GM19238 (cell line): ENCODE results near the gene CD38.
"Not testable (repeated sequence)": the region's sequence is repeated elsewhere in the genome, so short reads cannot be mapped to it uniquely, and the experiment has no call there.

Experiments used
- DNase-seq: peaks from one replicate; pipeline ENCODE4 v3.0.0; 2011; ENCODE audit warnings: low spot score; ENCODE audit not compliant: insufficient read length

Gene CD38

GRCh38 chr4:15778289-15779241 is at the start of gene CD38:
TSS of gene CD38 (plus strand) at chr4:15778328. CDS start at chr4:15778415, 87 bp downstream.
- DNase-seq: peak; percentile 36

DNA sequence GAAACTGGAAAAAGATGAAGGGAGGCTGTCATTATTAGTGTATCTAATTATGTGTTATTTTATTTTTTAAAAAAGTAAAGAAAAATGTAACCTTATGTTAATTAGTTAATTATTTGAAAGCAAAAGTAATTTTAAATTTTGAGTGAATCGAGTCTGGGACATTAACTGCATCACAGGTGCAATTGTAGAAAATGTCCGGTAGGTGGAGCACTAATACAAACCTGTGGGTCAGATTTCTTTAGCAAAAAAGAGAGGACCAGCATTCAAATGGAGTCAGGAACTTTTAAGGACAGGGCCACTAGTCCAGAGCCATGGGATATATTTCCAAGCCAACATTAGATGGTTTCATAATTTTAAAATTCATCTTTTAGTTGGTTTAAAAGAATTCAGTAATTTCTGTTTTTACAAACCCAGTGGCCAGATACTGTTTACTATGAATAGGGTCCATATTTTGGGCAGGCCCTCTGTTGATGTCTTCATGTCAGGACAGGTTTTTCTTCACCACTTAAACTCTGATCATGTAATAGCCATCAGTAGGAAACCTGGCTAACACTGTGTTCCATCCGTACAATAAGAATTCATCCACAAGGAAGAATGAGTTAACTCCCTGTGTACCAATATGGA is 48.1 kb upstream of the CD38 start:
- peak; percentile 23 for DNase-seq

DNA sequence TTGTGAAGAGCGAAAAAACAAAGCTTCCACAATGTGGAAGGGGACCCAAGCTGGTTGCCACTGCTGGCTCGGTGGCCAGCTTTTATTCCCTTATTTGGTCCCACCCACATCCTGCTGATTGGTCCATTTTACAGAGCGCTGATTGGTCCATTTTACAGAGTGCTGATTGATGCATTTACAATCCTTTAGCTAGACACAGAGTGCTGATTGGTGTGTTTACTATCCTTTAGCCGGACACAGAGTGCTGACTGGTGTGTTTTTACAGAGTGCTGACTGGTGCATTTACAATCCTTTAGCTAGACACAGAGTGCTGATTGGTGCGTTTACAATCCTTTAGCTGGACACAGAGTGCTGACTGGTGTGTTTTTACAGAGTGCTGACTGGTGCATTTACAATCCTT is 45.1 kb upstream of the CD38 start:
- not testable (repeated sequence) for DNase-seq

- no peak for DNase-seq
Observed at GRCh38 chr4:15735536-15735935, 42.6 kb upstream of the CD38 start.

- no peak for DNase-seq
Observed at GRCh38 chr4:15736514-15737050, 41.5 kb upstream of the CD38 start.

GRCh38 chr4:15737255-15737654 is 40.9 kb upstream of the CD38 start:
- no peak for DNase-seq

GRCh38 chr4:15738877-15739276 is 39.3 kb upstream of the CD38 start:
- no peak for DNase-seq

DNA sequence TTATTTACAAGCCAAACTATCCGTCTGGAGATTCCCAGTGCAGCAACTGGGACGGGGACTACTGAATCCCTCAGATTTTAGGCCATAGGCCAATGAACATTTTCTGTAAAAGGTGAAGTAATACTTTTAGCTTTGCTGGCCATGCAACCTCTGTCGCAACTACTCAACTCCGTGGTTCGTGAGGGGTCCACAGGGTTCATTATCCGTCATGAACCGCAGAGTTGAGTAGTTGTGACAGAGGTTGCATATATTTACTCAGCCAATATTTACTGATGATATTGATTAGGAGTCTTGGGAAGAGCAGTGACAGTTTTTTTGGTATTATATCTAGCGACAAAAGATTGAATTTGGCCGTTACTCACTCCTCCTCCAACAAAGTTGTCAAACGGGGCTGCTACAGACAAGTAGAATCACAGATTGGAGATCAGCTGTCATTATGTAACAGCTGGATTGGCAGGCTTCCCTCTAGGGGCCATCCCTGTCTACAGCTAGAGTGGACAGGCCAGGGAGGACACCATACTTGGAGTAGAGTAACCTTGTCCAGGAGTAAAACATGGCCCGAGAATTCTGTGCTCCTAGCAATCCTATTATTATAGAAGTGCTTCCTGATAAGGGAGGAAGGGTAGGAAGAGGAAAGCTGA is 37.2 kb upstream of the CD38 start:
- no peak for DNase-seq

GRCh38 chr4:15742083-15742582 is 36.0 kb upstream of the CD38 start:
- no peak for DNase-seq

GRCh38 chr4:15742637-15743036 is 35.5 kb upstream of the CD38 start:
- no peak for DNase-seq

GRCh38 chr4:15744016-15744545 is 34.0 kb upstream of the CD38 start:
- no peak for DNase-seq

GRCh38 chr4:15746110-15746509 is 32.0 kb upstream of the CD38 start:
- DNase-seq: no peak

DNA sequence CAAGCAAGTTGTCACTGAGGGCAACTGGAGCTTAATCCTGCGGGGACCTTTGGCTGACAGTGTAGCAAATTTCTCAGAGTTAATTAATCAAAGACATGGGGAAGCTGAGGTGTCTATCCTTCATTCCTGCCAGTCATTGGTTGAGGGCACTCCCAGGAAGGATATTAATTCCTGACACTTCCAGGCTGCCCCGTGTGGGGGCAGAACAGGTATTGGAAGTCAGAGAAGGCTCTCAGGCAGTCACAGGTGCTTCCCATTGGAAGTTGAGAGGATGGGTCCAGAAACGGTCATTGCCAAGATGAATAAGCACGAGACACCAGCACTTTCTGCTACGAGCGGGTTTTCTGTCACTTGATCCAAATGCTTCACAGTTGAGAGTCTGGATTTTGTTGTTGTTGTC is 29.1 kb upstream of the CD38 start:
- no peak for DNase-seq

DNA sequence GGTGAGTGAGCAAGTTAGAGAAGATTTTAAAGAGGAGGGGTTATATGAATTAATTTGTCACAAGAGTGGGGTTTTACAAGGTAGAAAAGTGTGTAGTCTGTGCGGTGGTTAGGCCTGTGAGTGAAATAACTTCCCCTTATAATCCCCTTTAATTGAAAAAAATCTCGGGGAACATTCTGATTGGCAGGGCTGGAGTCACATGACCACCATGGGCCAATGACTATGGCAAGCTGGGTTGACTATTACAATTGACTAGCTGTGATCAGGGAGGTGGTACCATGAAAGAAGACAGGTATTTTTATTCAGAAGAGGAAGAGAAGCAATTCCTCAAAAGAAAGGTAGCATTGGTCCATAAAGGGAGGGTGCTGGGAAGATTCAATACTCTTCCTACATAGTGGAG is 27.0 kb upstream of the CD38 start:
- DNase-seq: no peak

DNA sequence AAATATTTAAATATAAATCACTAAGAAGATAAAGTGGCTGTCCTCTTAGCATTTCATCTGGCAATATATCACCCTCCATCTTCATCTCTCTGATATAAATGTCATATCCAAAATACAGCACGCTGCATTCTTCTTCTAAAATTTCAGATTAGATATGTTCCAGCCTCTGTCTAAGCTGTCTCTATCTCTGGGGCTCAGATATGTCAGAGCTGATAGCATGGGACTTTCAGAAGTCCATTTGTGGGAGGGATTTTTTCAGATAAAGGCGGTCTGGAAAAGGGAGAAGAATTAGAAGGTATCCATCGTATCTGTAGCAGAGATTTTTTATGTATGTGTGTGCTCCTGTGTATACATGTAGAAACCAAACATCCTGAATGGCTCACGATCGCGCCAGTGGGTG is 25.0 kb upstream of the CD38 start:
- no peak for DNase-seq

DNA sequence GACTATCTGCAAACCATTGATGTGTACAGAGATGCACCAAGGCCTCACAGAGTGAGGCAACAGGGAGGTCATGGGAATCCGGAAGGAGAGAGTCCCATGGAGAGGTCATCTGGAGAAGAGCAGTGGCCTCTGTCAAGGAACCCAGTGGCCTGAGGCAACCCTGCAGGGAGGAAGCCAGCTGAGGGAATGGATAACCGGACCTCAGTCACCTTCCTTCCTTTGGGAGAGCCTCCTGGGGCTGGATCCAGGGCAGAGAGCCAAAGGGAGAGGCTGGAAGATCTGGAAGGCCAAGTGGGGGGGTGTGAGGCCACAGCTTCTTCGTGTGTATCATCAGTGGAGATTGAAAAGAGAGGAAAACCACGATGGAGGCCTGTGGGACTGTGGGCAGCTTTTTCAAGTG is 24.3 kb upstream of the CD38 start:
- DNase-seq: no peak

DNA sequence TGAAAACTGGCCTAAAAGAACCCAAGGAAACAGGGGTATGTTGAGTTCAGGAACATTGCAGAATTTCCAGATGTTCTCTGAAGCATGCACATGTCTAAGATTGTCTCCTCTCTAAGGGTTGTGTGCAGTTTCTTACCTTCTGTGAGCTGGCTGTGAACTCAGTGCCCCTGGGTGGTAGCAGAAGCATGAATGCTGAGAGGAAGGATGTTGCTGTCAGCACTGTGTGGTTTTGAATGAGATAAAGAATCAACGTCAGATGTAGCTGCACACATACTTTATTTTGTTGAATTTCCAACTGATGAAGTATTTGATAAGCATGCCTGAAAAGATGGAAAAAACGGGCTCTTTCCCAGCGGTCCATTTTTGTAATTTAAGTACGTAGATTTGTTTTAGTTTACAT is 23.8 kb upstream of the CD38 start:
- no peak for DNase-seq

- DNase-seq: no peak
Observed at GRCh38 chr4:15755321-15756155, 22.6 kb upstream of the CD38 start.

GRCh38 chr4:15756361-15756861 is 21.7 kb upstream of the CD38 start:
- DNase-seq: no peak

GRCh38 chr4:15757054-15757453 is 21.1 kb upstream of the CD38 start:
- DNase-seq: no peak
